IMR-90 (cell line): ENCODE results near the gene CEP63. TPM values are rescaled to one million over a fixed set of nuclear protein-coding genes. Genes with fewer than 3 reads are reported as not detected.

ENCODE experiments used
- ATAC-seq: fragments of 200-7000 bp; cut with Tn5 transposase; 2 replicates; pipeline ENCODE4 v1.9.1; 2020; ENCODE audit warnings: low read depth, mild to moderate bottlenecking, moderate library complexity
- BruUV-seq: library from RNA; stranded (reverse); fragments of 400-500 nt; replicated peaks from 2 replicates; lab custom pipeline; 2021; lab: Mats Ljungman, UMichigan
- CTCF ChIA-PET: fragments of 300-600 bp; formaldehyde crosslinking; extraction: SDS; loops from one replicate; lab custom pipeline; 2021; ENCODE audit warnings: antibody characterized with exemption; lab: Yijun Ruan, JAX
- POLR2A ChIA-PET: fragments of 300-600 bp; sonication (Branson Sonifier 250); formaldehyde crosslinking; loops from one replicate; lab custom pipeline; 2022; ENCODE audit warnings: antibody characterized with exemption; ENCODE audit not compliant: unreplicated experiment; lab: Charles Lee
- DNase-seq: peaks from one replicate; pipeline ENCODE4 v3.0.0; 2013
- H2AFZ ChIP-seq: replicated peaks from 2 replicates; pipeline ENCODE3; 2013; ENCODE audit warnings: low read length, mild to moderate bottlenecking; ENCODE audit not compliant: poor library complexity
- H2AK5ac ChIP-seq: 2 replicates; pipeline ENCODE4 v1.6.1; 2013; ENCODE audit warnings: low read depth, low read length, inconsistent platforms
- H2AK9ac ChIP-seq: replicated peaks from 2 replicates; pipeline ENCODE3; 2013; ENCODE audit warnings: mild to moderate bottlenecking, low read depth, low read length, moderate library complexity; ENCODE audit not compliant: poor library complexity
- H2BK120ac ChIP-seq: 2 replicates; pipeline ENCODE4 v1.6.1; 2013; ENCODE audit warnings: low read depth, low read length, inconsistent platforms
- H2BK15ac ChIP-seq: 3 replicates; pipeline ENCODE4 v1.6.1; 2013; ENCODE audit warnings: low read depth, low read length, inconsistent platforms
- H2BK20ac ChIP-seq: 2 replicates; pipeline ENCODE4 v1.6.1; 2013; ENCODE audit warnings: low read depth, mild to moderate bottlenecking, inconsistent platforms, low read length, moderate library complexity
- H2BK5ac ChIP-seq: 2 replicates; pipeline ENCODE4 v1.6.1; 2013; ENCODE audit warnings: mild to moderate bottlenecking, low read depth, low read length, inconsistent platforms; ENCODE audit not compliant: poor library complexity, severe bottlenecking
- H3K14ac ChIP-seq: replicated peaks from 2 replicates; pipeline ENCODE4 v1.6.1; 2013; ENCODE audit warnings: low read depth, low read length, inconsistent platforms
- H3K18ac ChIP-seq: 2 replicates; pipeline ENCODE4 v1.6.1; 2013; ENCODE audit warnings: low read depth, low read length, control low read depth
- H3K23ac ChIP-seq: 2 replicates; pipeline ENCODE4 v1.6.1; 2013; ENCODE audit warnings: low read depth, low read length, inconsistent platforms
- H3K27ac ChIP-seq: 2 replicates; pipeline ENCODE4 v1.5.1; 2013; ENCODE audit warnings: mild to moderate bottlenecking, control low read depth, low read length; ENCODE audit not compliant: insufficient read depth
- H3K27me3 ChIP-seq: 2 replicates; pipeline ENCODE4 v1.6.1; 2013; ENCODE audit warnings: low read length; ENCODE audit not compliant: control insufficient read depth, insufficient read depth
- H3K36me3 ChIP-seq: 2 replicates; pipeline ENCODE4 v1.6.1; 2013; ENCODE audit warnings: low read length, mixed read lengths; ENCODE audit not compliant: control insufficient read depth, insufficient read depth
- H3K4ac ChIP-seq: 2 replicates; pipeline ENCODE4 v1.6.1; 2013; ENCODE audit warnings: low read depth, low read length, inconsistent platforms
- H3K4me1 ChIP-seq: 2 replicates; pipeline ENCODE4 v1.6.1; 2013; ENCODE audit warnings: low read length, mixed read lengths; ENCODE audit not compliant: control insufficient read depth, insufficient read depth
- H3K4me2 ChIP-seq: 2 replicates; pipeline ENCODE4 v1.6.1; 2013; ENCODE audit warnings: low read depth, mild to moderate bottlenecking, control low read depth, low read length, moderate library complexity
- H3K4me3 ChIP-seq: 2 replicates; pipeline ENCODE4 v1.5.1; 2013; ENCODE audit warnings: low read depth, mild to moderate bottlenecking, control low read depth, low read length, moderate library complexity; ENCODE audit not compliant: insufficient read depth
- H3K56ac ChIP-seq: 2 replicates; pipeline ENCODE4 v1.6.1; 2013; ENCODE audit warnings: low read length, inconsistent platforms; ENCODE audit not compliant: insufficient read depth; ENCODE audit errors: extremely low read depth
- H3K79me1 ChIP-seq, 2 experiments: 2 replicates each; pipeline ENCODE4 v1.6.1; 2013; ENCODE audit warnings: low read length in 2 of 2, inconsistent platforms in 1 of 2, low read depth in 1 of 2
- H3K9ac ChIP-seq: 2 replicates; pipeline ENCODE4 v1.6.1; 2013; ENCODE audit warnings: low read depth, low read length, control low read depth
- H3K9me1 ChIP-seq: 2 replicates; pipeline ENCODE4 v1.6.1; 2013; ENCODE audit warnings: low read length, inconsistent platforms; ENCODE audit not compliant: insufficient read depth
- H3K9me3 ChIP-seq: 2 replicates; pipeline ENCODE4 v1.6.1; 2013; ENCODE audit warnings: low read length; ENCODE audit not compliant: control insufficient read depth, insufficient read depth
- H4K20me1 ChIP-seq: 2 replicates; pipeline ENCODE4 v1.6.1; 2013; ENCODE audit warnings: low read length, inconsistent platforms; ENCODE audit not compliant: insufficient read depth
- H4K5ac ChIP-seq: 2 replicates; pipeline ENCODE4 v1.6.1; 2013; ENCODE audit warnings: mild to moderate bottlenecking, low read depth, low read length, control low read depth
- H4K8ac ChIP-seq, 2 experiments: 2 replicates each; pipeline ENCODE4 v1.6.1; 2013; ENCODE audit warnings: low read depth in 2 of 2, low read length in 2 of 2, control low read depth in 1 of 2, inconsistent platforms in 1 of 2
- H4K91ac ChIP-seq: 2 replicates; pipeline ENCODE4 v1.6.1; 2013; ENCODE audit warnings: low read depth, low read length, inconsistent platforms; ENCODE audit not compliant: insufficient read depth
- BHLHE40 ChIP-seq: fragments of 150-350 bp; IDR thresholded peaks from 2 replicates; pipeline ENCODE4 v1.6.1; 2016; ENCODE audit warnings: mild to moderate bottlenecking, low read depth, low read length
- CHD1 ChIP-seq: IDR thresholded peaks from 2 replicates; pipeline ENCODE4 v1.6.1; 2012; ENCODE audit warnings: low read depth, low read length, improper control_type of control experiment
- MAZ ChIP-seq: IDR thresholded peaks from 2 replicates; pipeline ENCODE4 v1.6.1; 2012; ENCODE audit warnings: low read depth, mild to moderate bottlenecking, low read length, improper control_type of control experiment, moderate library complexity, borderline replicate concordance
- MXI1 ChIP-seq: IDR thresholded peaks from 2 replicates; pipeline ENCODE4 v1.6.1; 2012; ENCODE audit warnings: low read depth, mild to moderate bottlenecking, low read length, moderate library complexity, borderline replicate concordance
- POLR2A ChIP-seq: IDR thresholded peaks from 2 replicates; pipeline ENCODE4 v1.6.1; 2012; ENCODE audit warnings: mild to moderate bottlenecking, low read depth, low read length
- RAD21 ChIP-seq: IDR thresholded peaks from 2 replicates; pipeline ENCODE4 v1.6.1; 2012; ENCODE audit warnings: low read length, improper control_type of control experiment
- RFX5 ChIP-seq: IDR thresholded peaks from 2 replicates; pipeline ENCODE4 v1.8.0; 2012; ENCODE audit warnings: low read depth, mild to moderate bottlenecking, low read length, moderate library complexity
- WGBS, 2 experiments: methylation state at CpG; one replicate each; pipeline versions ENCODE4 v1.1.5 to v1.1.7; 2013; ENCODE audit warnings: missing lambda C conversion rate in 2 of 2; ENCODE audit not compliant: insufficient read length in 1 of 2; ENCODE audit errors: extremely low coverage in 2 of 2; 5-methylcytosine and 5-hydroxymethylcytosine counted together
- dilution Hi-C: fragments of 300-500 bp; cut with HindIII; formaldehyde crosslinking; loops from one replicate; pipeline ENCODE4 v1.14.3; 2018; ENCODE audit warnings: low sequenced_read_pairs; ENCODE audit not compliant: unreplicated experiment
- in situ Hi-C: fragments of 300-500 bp; cut with MboI; formaldehyde crosslinking; loops from 3 replicates; pipeline ENCODE4 v1.14.3; 2019; ENCODE audit warnings: low sequenced_read_pairs, inconsistent platforms, mixed read lengths
- intact Hi-C: fragments of 100-400 bp; cut with micrococcal nuclease; formaldehyde crosslinking; loops from 2 replicates; pipeline ENCODE4 v1.10.0; 2022
- polyA plus RNA-seq, 3 experiments: library from polyadenylated mRNA; depleted of rRNA; stranded (reverse); fragments of >200 nt; gene quantifications; 2 replicates each; pipeline ENCODE4 v1.2.3, GENCODE V29; 2012; ENCODE audit warnings: low replicate concordance in 1 of 3
- total RNA-seq: library from RNA; depleted of rRNA; stranded (reverse); fragments of >200 nt; gene quantifications from 2 replicates; pipeline ENCODE4 v1.2.3, GENCODE V29; 2012
- TF ChIP-seq, protein P1 (sequence below): conservative IDR thresholded peaks from 2 replicates; pipeline ENCODE4 v1.5.1; 2012; ENCODE audit warnings: mild to moderate bottlenecking, low read depth, low read length, improper control_type of control experiment
- TF ChIP-seq, protein P2 (sequence below): fragments of 150-350 bp; IDR thresholded peaks from 2 replicates; pipeline ENCODE4 v1.6.1; 2017; ENCODE audit warnings: mild to moderate bottlenecking, antibody characterized with exemption, low read length, low read depth

Gene CEP63
- total and polyA plus RNA-seq, 2 of the 4 experiments (the other 2 are of a cell fraction) = 6.5 to 9.1 TPM

DNA sequence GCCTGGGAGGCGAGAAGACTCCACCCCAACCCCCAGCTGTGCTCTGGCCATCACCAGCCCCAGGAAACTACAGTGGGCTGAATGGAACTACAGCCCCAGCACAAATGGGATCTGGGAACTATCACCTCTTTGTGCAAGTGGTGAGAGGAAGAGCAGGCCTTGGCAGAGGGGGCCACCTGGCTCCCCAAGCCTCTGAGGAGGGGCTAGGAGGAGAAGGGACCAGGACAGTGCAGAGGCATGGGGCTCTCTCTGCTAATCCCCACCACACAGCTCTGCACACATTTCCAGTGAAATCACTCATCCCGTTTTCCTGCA is 133.4 kb downstream of the CEP63 start:
- Histone ChIP-seq H4K5ac (no peak overlapping the region), H3K9ac (no peak overlapping the region), H3K79me1 (no peaks in the 10 kb centered on the region), H4K91ac (no peak overlapping the region), H3K9me3 (no peaks in the 10 kb centered on the region), H2BK15ac (no peak overlapping the region), H2BK5ac (no peak overlapping the region), H3K56ac (no peak overlapping the region), H3K4me3 (no peak overlapping the region), H4K20me1 (no peaks in the 10 kb centered on the region), H3K4ac (no peak overlapping the region), H3K27me3 (peaks cover 14% of the 10 kb centered on the region), H2BK120ac (no peak overlapping the region), H2BK20ac (no peak overlapping the region), H4K8ac (no peak overlapping the region), H3K9me1 (no peaks in the 10 kb centered on the region; the same call in 1 of the 2 replicates), H3K4me2 (no peak overlapping the region), H2AK5ac (no peak overlapping the region), H3K18ac (no peak overlapping the region), H3K36me3 (no peaks in the 10 kb centered on the region), H3K14ac (no peak overlapping the region), H3K27ac (no peak overlapping the region), H2AK9ac (no peak overlapping the region), H3K23ac (no peak overlapping the region), H3K4me1 (peaks cover 2% of the 10 kb centered on the region; the same call in 1 of the 2 replicates), H2AFZ (no peak overlapping the region)
- ChIA-PET CTCF (no interaction called here), POLR2A (no interaction called here)
- no TSS peak for BruUV-seq
- TF ChIP-seq CHD1 (no peak), MXI1 (no peak), BHLHE40 (no peak), MAZ (no peak), POLR2A (no peak), RFX5 (no peak), RAD21 (no peak)
- TF ChIP-seq, protein P1, sequence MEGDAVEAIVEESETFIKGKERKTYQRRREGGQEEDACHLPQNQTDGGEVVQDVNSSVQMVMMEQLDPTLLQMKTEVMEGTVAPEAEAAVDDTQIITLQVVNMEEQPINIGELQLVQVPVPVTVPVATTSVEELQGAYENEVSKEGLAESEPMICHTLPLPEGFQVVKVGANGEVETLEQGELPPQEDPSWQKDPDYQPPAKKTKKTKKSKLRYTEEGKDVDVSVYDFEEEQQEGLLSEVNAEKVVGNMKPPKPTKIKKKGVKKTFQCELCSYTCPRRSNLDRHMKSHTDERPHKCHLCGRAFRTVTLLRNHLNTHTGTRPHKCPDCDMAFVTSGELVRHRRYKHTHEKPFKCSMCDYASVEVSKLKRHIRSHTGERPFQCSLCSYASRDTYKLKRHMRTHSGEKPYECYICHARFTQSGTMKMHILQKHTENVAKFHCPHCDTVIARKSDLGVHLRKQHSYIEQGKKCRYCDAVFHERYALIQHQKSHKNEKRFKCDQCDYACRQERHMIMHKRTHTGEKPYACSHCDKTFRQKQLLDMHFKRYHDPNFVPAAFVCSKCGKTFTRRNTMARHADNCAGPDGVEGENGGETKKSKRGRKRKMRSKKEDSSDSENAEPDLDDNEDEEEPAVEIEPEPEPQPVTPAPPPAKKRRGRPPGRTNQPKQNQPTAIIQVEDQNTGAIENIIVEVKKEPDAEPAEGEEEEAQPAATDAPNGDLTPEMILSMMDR = no peak
- TF ChIP-seq, protein P2, sequence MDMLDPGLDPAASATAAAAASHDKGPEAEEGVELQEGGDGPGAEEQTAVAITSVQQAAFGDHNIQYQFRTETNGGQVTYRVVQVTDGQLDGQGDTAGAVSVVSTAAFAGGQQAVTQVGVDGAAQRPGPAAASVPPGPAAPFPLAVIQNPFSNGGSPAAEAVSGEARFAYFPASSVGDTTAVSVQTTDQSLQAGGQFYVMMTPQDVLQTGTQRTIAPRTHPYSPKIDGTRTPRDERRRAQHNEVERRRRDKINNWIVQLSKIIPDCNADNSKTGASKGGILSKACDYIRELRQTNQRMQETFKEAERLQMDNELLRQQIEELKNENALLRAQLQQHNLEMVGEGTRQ = no peak
- intact Hi-C loops = no loop called here
- in situ Hi-C loops = no loop called here
- DNase-seq = no peak
- dilution Hi-C loops = no loop called here
- no peak for ATAC-seq
- no CpG with 5 or more reads among the region's 2 CpGs for WGBS, 2 experiments
